K562 (cell line): Measurements from ENCODE around the gene CASTOR1. TPM values are rescaled to one million over a fixed set of nuclear protein-coding genes. Genes with fewer than 3 reads are reported as not detected.
A peak's percentile ranks its signal among the peaks of the same experiment; 100 is the strongest.

ENCODE experiments used
- ATAC-seq: fragments of 200-7000 bp; cut with Tn5 transposase; 3 replicates; pipeline ENCODE4 v1.9.1; 2020; ENCODE audit warnings: moderate library complexity
- BruUV-seq: library from RNA; stranded (reverse); fragments of 400-500 nt; replicated peaks from 2 replicates; lab custom pipeline; 2021; lab: Mats Ljungman, UMichigan
- CTCF ChIA-PET: fragments of 300-600 bp; formaldehyde crosslinking; extraction: SDS; loops from one replicate; lab custom pipeline; 2021; ENCODE audit warnings: low intra/inter-chr PET ratio; lab: Yijun Ruan, JAX
- POLR2A ChIA-PET: fragments of 300-600, 350-650 bp; sonication (Branson Sonifier 250); formaldehyde crosslinking; extraction: SDS; loops from one replicate; lab custom pipeline; 2021; ENCODE audit warnings: antibody characterized with exemption, inconsistent platforms; lab: Yijun Ruan, JAX
- DNase-seq, 4 experiments: peaks; one replicate each; pipeline versions ENCODE4 v3.0.0 to v3.0.0-alpha.2; 2011 to 2018; ENCODE audit warnings: low spot score in 3 of 4, mixed read lengths in 3 of 4; ENCODE audit errors: extremely low read depth in 1 of 4
- FAIRE-seq: peaks from 2 replicates; lab custom pipeline; 2011; peaks lifted over from hg19 to GRCh38; lab: Jason Lieb, UNC
- H2AFZ ChIP-seq: 2 replicates; pipeline ENCODE4 v1.6.0; 2011; ENCODE audit warnings: low read depth, low read length, control low read depth, inconsistent platforms
- H3K27ac ChIP-seq: fragments of 200-600 bp; 3 replicates; pipeline ENCODE4 v1.8.0; 2011; ENCODE audit warnings: low read depth, mild to moderate bottlenecking, control low read depth, inconsistent platforms, low read length, moderate library complexity, mixed read lengths; ENCODE audit errors: extremely low read depth
- H3K27me3 ChIP-seq, 2 experiments: fragments of 300-600 bp in 1 of 2; 2 replicates in 1 of 2; 3 replicates in 1 of 2; pipeline versions ENCODE4 v1.6.0 to v1.8.0; 2011; ENCODE audit warnings: inconsistent platforms in 2 of 2, low read length in 2 of 2, mild to moderate bottlenecking in 1 of 2, mixed read lengths in 1 of 2, moderate library complexity in 1 of 2; ENCODE audit not compliant: control insufficient read depth in 2 of 2, insufficient read depth in 2 of 2
- H3K36me3 ChIP-seq: fragments of 300-600 bp; 3 replicates; pipeline ENCODE4 v1.8.0; 2011; ENCODE audit warnings: mild to moderate bottlenecking, low read length, inconsistent platforms; ENCODE audit not compliant: control insufficient read depth, insufficient read depth
- H3K4me1 ChIP-seq, 2 experiments: fragments of 200-600 bp in 1 of 2; replicated peaks in 1 of 2; 2 replicates in 1 of 2; 3 replicates in 1 of 2; pipeline versions ENCODE4 v1.5.1 to v1.8.0; 2011; ENCODE audit warnings: inconsistent platforms in 2 of 2, low read length in 2 of 2, mild to moderate bottlenecking in 1 of 2, mixed read lengths in 1 of 2, moderate library complexity in 1 of 2; ENCODE audit not compliant: control insufficient read depth in 2 of 2, insufficient read depth in 2 of 2
- H3K4me2 ChIP-seq: 2 replicates; pipeline ENCODE4 v1.6.1; 2011; ENCODE audit warnings: low read length, control low read depth, inconsistent platforms, mixed read lengths; ENCODE audit not compliant: insufficient read depth
- H3K4me3 ChIP-seq: fragments of 200-600 bp; sonication (generic), shearing (Covaris generic); 2 replicates; pipeline ENCODE4 v1.5.1; 2016; ENCODE audit warnings: control low read depth, inconsistent platforms
- H3K79me2 ChIP-seq: fragments of 200-600 bp; 3 replicates; pipeline ENCODE4 v1.8.0; 2011; ENCODE audit warnings: low read length, inconsistent platforms; ENCODE audit not compliant: control insufficient read depth, insufficient read depth
- H3K9ac ChIP-seq, 2 experiments: 2 replicates each; pipeline versions ENCODE4 v1.6.0 to v1.6.1; 2011; ENCODE audit warnings: low read depth in 2 of 2, low read length in 2 of 2, control low read depth in 1 of 2, inconsistent platforms in 1 of 2, mild to moderate bottlenecking in 1 of 2, mixed read lengths in 1 of 2; ENCODE audit not compliant: insufficient read depth in 1 of 2
- H3K9me1 ChIP-seq: one replicate; pipeline ENCODE4 v1.6.0; 2011; ENCODE audit warnings: inconsistent platforms, mild to moderate bottlenecking, low read length, moderate library complexity; ENCODE audit not compliant: control insufficient read depth, insufficient read depth
- H3K9me3 ChIP-seq: replicated peaks from 2 replicates; pipeline ENCODE4 v1.5.1; 2011; ENCODE audit warnings: low read depth, low read length, inconsistent platforms; ENCODE audit not compliant: control insufficient read depth, insufficient read depth
- H4K20me1 ChIP-seq: replicated peaks from 2 replicates; pipeline ENCODE4 v1.6.1; 2011; ENCODE audit warnings: low read length, inconsistent platforms, mixed read lengths; ENCODE audit not compliant: control insufficient read depth, insufficient read depth
- ADNP ChIP-seq: fragments of 200-800 bp; sonication (Bioruptor generic); IDR thresholded peaks from 2 replicates; pipeline ENCODE4 v1.6.1; 2016; ENCODE audit warnings: missing genetic modification characterization, missing compliant biosample characterization
- CHCHD3 ChIP-seq: fragments of 250-450 bp; sonication (Bioruptor Pico); IDR thresholded peaks from 2 replicates; pipeline ENCODE4 v2.1.2; 2022; ENCODE audit warnings: mild to moderate bottlenecking
- DDX20 ChIP-seq: fragments of 450-650 bp; IDR thresholded peaks from 2 replicates; pipeline ENCODE4 v1.6.1; 2016; ENCODE audit warnings: missing genetic modification characterization, low read depth, mild to moderate bottlenecking, missing compliant biosample characterization, moderate library complexity
- E2F4 ChIP-seq: sonication (generic); formaldehyde crosslinking; IDR thresholded peaks from 2 replicates; pipeline ENCODE4 v1.8.0; 2022; ENCODE audit warnings: mild to moderate bottlenecking, low read depth, missing genetic modification reagents
- ETV1 ChIP-seq: fragments of 450-650 bp; conservative IDR thresholded peaks from 2 replicates; pipeline ENCODE4 v1.6.1; 2016; ENCODE audit warnings: missing genetic modification characterization, control low read depth, low read depth, missing compliant biosample characterization
- GATAD2A ChIP-seq: fragments of 450-650 bp; IDR thresholded peaks from 2 replicates; pipeline ENCODE4 v1.6.1; 2017
- HCFC1 ChIP-seq: IDR thresholded peaks from 2 replicates; pipeline ENCODE4 v1.6.1; 2012; ENCODE audit warnings: low read depth, low read length, improper control_type of control experiment
- KDM2B ChIP-seq: fragments of 250-450 bp; sonication (Bioruptor Pico); IDR thresholded peaks from 2 replicates; pipeline ENCODE4 v1.8.0; 2021; ENCODE audit warnings: mild to moderate bottlenecking, moderate library complexity
- KHSRP ChIP-seq: fragments of 450-650 bp; IDR thresholded peaks from 2 replicates; pipeline ENCODE4 v1.6.1; 2017
- NFIC ChIP-seq: fragments of 450-650 bp; IDR thresholded peaks from 2 replicates; pipeline ENCODE4 v1.6.1; 2017; ENCODE audit warnings: mild to moderate bottlenecking, inconsistent platforms
- NONO ChIP-seq, 2 experiments: fragments of 200-400 bp in 1 of 2; fragments of 450-650 bp in 1 of 2; formaldehyde crosslinking in 1 of 2; IDR thresholded peaks; 2 replicates each; pipeline ENCODE4 v1.6.1; 2017; ENCODE audit warnings: low read depth in 2 of 2, mild to moderate bottlenecking in 2 of 2, moderate library complexity in 2 of 2, low read length in 1 of 2
- SMAD2 ChIP-seq: fragments of 150-350 bp; IDR thresholded peaks from 2 replicates; pipeline ENCODE4 v1.6.1; 2014; ENCODE audit warnings: low read depth, mild to moderate bottlenecking, low read length
- SRSF9 ChIP-seq: fragments of 200-400 bp; formaldehyde crosslinking; IDR thresholded peaks from 2 replicates; pipeline ENCODE4 v1.6.1; 2017; ENCODE audit warnings: low read depth, low read length, borderline replicate concordance
- VEZF1 ChIP-seq: fragments of 200-800 bp; sonication (Bioruptor generic); IDR thresholded peaks from 2 replicates; pipeline ENCODE4 v1.6.1; 2017; ENCODE audit warnings: missing genetic modification characterization, missing compliant biosample characterization
- ZFP36 ChIP-seq: fragments of 150-350 bp; IDR thresholded peaks from 2 replicates; pipeline ENCODE4 v1.6.1; 2018; ENCODE audit warnings: low read length, low read depth; ENCODE audit not compliant: partially characterized antibody
- ZFP91 ChIP-seq: sonication (generic); formaldehyde crosslinking; IDR thresholded peaks from 2 replicates; pipeline ENCODE4 v1.8.0; 2022; ENCODE audit warnings: mild to moderate bottlenecking, missing genetic modification reagents
- ZNF354B ChIP-seq: fragments of 250-450 bp; sonication (Bioruptor Pico); IDR thresholded peaks from 2 replicates; pipeline ENCODE4 v1.4.0; 2020
- ZNF507 ChIP-seq: conservative IDR thresholded peaks from 2 replicates; pipeline ENCODE4 v1.6.1; 2017; ENCODE audit warnings: missing genetic modification characterization, missing compliant biosample characterization
- ZNF586 ChIP-seq: fragments of 450-650 bp; formaldehyde crosslinking; conservative IDR thresholded peaks from 2 replicates; pipeline ENCODE4 v1.4.0; 2020; ENCODE audit warnings: mild to moderate bottlenecking, moderate library complexity
- WGBS: fragments of 100-300 bp; shearing (Covaris generic); methylation state at CpG from one replicate; pipeline ENCODE4 v1.1.6; 2016; ENCODE audit warnings: low coverage, mixed read lengths; ENCODE audit not compliant: insufficient coverage; ENCODE audit errors: missing lambda C conversion rate; 5-methylcytosine and 5-hydroxymethylcytosine counted together
- in situ Hi-C: fragments of 300-500 bp; cut with MboI; formaldehyde crosslinking; loops from 4 replicates; pipeline ENCODE4 v1.15.0; 2018; ENCODE audit warnings: inconsistent platforms, mixed read lengths
- intact Hi-C: fragments of 100-400 bp; cut with micrococcal nuclease; formaldehyde crosslinking; loops from 2 replicates; pipeline ENCODE4 v1.14.2; 2022
- polyA plus RNA-seq, 8 experiments: library from polyadenylated mRNA; depleted of rRNA in 4 of 8; stranded (reverse) in 5 of 8; unstranded in 3 of 8; fragments of >200 nt; fragmentation: Nextera tagmentation in 2 of 8; fragmentation: Illumina TruSeq in 1 of 8; extraction: Ambion mirVana in 2 of 8; extraction: Trizol in 1 of 8; gene quantifications; 2 replicates each; pipeline versions ENCODE4 v1.2.1 to v1.2.3, GENCODE V29; 2011 to 2014; ENCODE audit warnings: inconsistent platforms in 1 of 8, missing spikeins in 1 of 8
- total RNA-seq, 7 experiments: library from RNA; depleted of rRNA in 6 of 7; stranded (reverse); fragments of >200 nt in 6 of 7; fragmentation: Illumina TruSeq in 2 of 7; extraction: Trizol in 2 of 7; gene quantifications; 2 replicates each; pipeline versions ENCODE4 v1.2.1 to v1.2.3, GENCODE V29; 2011 to 2021; ENCODE audit warnings: low replicate concordance in 1 of 7

The CASTOR1 gene
- total and polyA plus RNA-seq, 9 of the 15 experiments (the other 6 are each of a cell fraction or from before 2014, with no cell fraction given) = 0.35 to 2.6 (median 1.1) TPM

- H3K27me3 ChIP-seq = no peaks in the 10 kb centered on the region
- H3K27ac ChIP-seq = peak overlapping the region; percentile 71; the same call in 1 of the 3 replicates
- H3K4me1 ChIP-seq = peaks cover 24 to 28% of the 10 kb centered on the region in 2 experiments; a peak in 4 of 5 replicates
- H3K4me3 ChIP-seq = no peak overlapping the region
- peaks cover 11% of the 10 kb centered on the region for H3K79me2 ChIP-seq
- no peaks in the 10 kb centered on the region for H3K9me1 ChIP-seq
- H3K9ac ChIP-seq = no peak overlapping the region
- H4K20me1 ChIP-seq = no peaks in the 10 kb centered on the region
- intact Hi-C loops = loop anchor here (2.0 kb wide), 1 partner anchor 39 kb away; the partner anchor contains the start of gene CASTOR1
- DNase-seq = peak in 3 of 4 experiments; percentile 27 to 41 (median 30)
- in situ Hi-C loops = no loop called here
- ATAC-seq = peak; percentile 66
- peaks cover 22% of the 10 kb centered on the region; the same call in 1 of the 3 replicates for H3K36me3 ChIP-seq
- BruUV-seq = no TSS peak
- CTCF ChIA-PET = interaction anchor here (1.6 kb wide), 1 partner anchor 40 kb away, joined by 5 read pairs; no protein-coding TSS in a partner anchor
- H3K9me3 ChIP-seq = no peaks in the 10 kb centered on the region
- peak overlapping the region; percentile 83 for H3K4me2 ChIP-seq
- WGBS = 8% methylated on average over 5 of the region's 5 CpGs
- H2AFZ ChIP-seq = 0 out of 2 replicates have a peak overlapping the region, but pooled peaks have one; percentile 93
- FAIRE-seq = peak; percentile 80
- POLR2A ChIA-PET = interaction anchor here (0.8 to 1.8 kb wide), 7 partner anchors 8 to 29 kb away, joined by 3 to 8 read pairs (median 4); partner anchors contain the start of genes CCDC157 and SF3A1
- no peak for TF ChIP-seq NONO (IDR thresholded peaks at IDR 0.05; ENCODE audit: low read depth in 2 of 2, low read length in 1 of 2)
- TF ChIP-seq ETV1 (tag) = no peak
- TF ChIP-seq KHSRP = no peak
- TF ChIP-seq DDX20 (tag) = no peak
- TF ChIP-seq SRSF9 = no peak
- TF ChIP-seq ZFP91 (CRISPR knock-in tag) = no peak
- no peak for TF ChIP-seq GATAD2A
- TF ChIP-seq ZNF354B = no peak
- no peak for TF ChIP-seq SMAD2
- peak; percentile 93 for TF ChIP-seq ADNP
- no peak for TF ChIP-seq ZFP36
- TF ChIP-seq CHCHD3 (CRISPR knock-in tag) = no peak
- TF ChIP-seq HCFC1 = no peak
- TF ChIP-seq KDM2B = no peak
- no peak for TF ChIP-seq NFIC
- no peak for TF ChIP-seq E2F4 (CRISPR knock-in tag)
- peak; percentile 14; the same call in 1 of the 2 replicates for TF ChIP-seq VEZF1
- no peak for TF ChIP-seq ZNF586 (CRISPR knock-in tag)
- no peak for TF ChIP-seq ZNF507 (tag)
These were observed 38.6 kb upstream of the CASTOR1 start for GRCh38 chr22:30327864-30328345.
